ENCODE measurements around the gene PRICKLE4. TPM values are rescaled to one million over a fixed set of nuclear protein-coding genes. Genes with fewer than 3 reads are reported as not detected.

The PRICKLE4 gene
- total RNA-seq, 4 donors from 2014 or later, result 2.1 to 5.8 (median 4.1) TPM

GRCh38 chr6:41779336-41779735, 1.2 kb upstream of the PRICKLE4 start:
- H3K27ac ChIP-seq (replicated peaks in 1 of 4), result peak overlapping the region; percentile 44 to 90 (median 84)

GRCh38 chr6:41779788-41780550, 613 bp upstream of the PRICKLE4 start, which contains the start of gene FRS3:
TSS of gene FRS3 (minus strand) at chr6:41779900. CDS start at chr6:41776987, 2,913 bp downstream.
- Histone ChIP-seq H3K9me3 (no peaks in the 10 kb centered on the region), H3K4me3 (peak within 1 kb of the TSS; percentile 71 to 88 (median 78)), H3K27me3 (no peaks in the 10 kb centered on the region), H3K36me3 (peaks cover 5 to 36% (median 23%) of the 10 kb centered on the region in 4 donors), H3K4me1 (peaks cover 33 to 66% (median 49%) of the 10 kb centered on the region in 4 donors), H3K27ac (replicated peaks in 1 of 4) (peak within 1 kb of the TSS; percentile 83 to 90 (median 88))
- under 1% methylated on average over 43 of the region's 73 CpGs for WGBS
- DNase-seq (ENCODE audit: extremely low spot score), result peak; percentile 99
- TF ChIP-seq EP300 (IDR thresholded peaks at IDR 0.05) (no peak), POLR2AphosphoS5 (IDR thresholded peaks at IDR 0.05) (peak; percentile 47 to 85), CTCF (IDR thresholded peaks at IDR 0.05) (peak; percentile 92 to 97 (median 93)), POLR2A (IDR thresholded peaks at IDR 0.05; ENCODE audit: low read depth) (no peak)
- intact Hi-C loops (cut with DNase I), result loop anchor here (5.0 to 10.0 kb wide), 4 partner anchors 43 to 785 kb away; partner anchors contain the start of genes TFEB and UBR2

More at GRCh38 chr6:41779336-41779735, 1.2 kb upstream of the PRICKLE4 start:
- H3K36me3 ChIP-seq, result peaks cover 10 to 36% (median 29%) of the 10 kb centered on the region in 4 donors
- peak overlapping the region; percentile 71 to 88 (median 78) for H3K4me3 ChIP-seq
- TF ChIP-seq POLR2A (IDR thresholded peaks at IDR 0.05; ENCODE audit: low read depth) (no peak), POLR2AphosphoS5 (IDR thresholded peaks at IDR 0.05) (no peak), EP300 (IDR thresholded peaks at IDR 0.05) (no peak), CTCF (IDR thresholded peaks at IDR 0.05) (no peak)
- no peaks in the 10 kb centered on the region for H3K27me3 ChIP-seq
- H3K9me3 ChIP-seq, result no peaks in the 10 kb centered on the region
- intact Hi-C loops (cut with DNase I), result loop anchor here (5.0 to 10.0 kb wide), 2 partner anchors 42 to 75 kb away; partner anchors contain the start of gene TFEB
- peaks cover 29 to 60% (median 42%) of the 10 kb centered on the region in 4 donors for H3K4me1 ChIP-seq
- WGBS, result 6% methylated on average over 10 of the region's 16 CpGs
- DNase-seq (ENCODE audit: extremely low spot score), result no peak

GRCh38 chr6:41781366-41781730, 766 bp downstream of the PRICKLE4 start:
- WGBS, result 13% methylated on average over 3 of the region's 3 CpGs
- Histone ChIP-seq H3K9me3 (no peaks in the 10 kb centered on the region), H3K36me3 (peaks cover 0 to 32% (median 9%) of the 10 kb centered on the region in 4 donors), H3K4me3 (peak overlapping the region; percentile 71 to 88 (median 78)), H3K27ac (replicated peaks in 1 of 4) (peak overlapping the region; percentile 83 to 90 (median 88)), H3K27me3 (no peaks in the 10 kb centered on the region), H3K4me1 (peaks cover 47 to 80% (median 62%) of the 10 kb centered on the region in 4 donors)
- intact Hi-C loops (cut with DNase I), result loop anchor here (5.0 to 10.0 kb wide), 2 partner anchors 261 to 783 kb away; partner anchors contain the start of gene UBR2
- TF ChIP-seq CTCF (IDR thresholded peaks at IDR 0.05) (no peak), POLR2AphosphoS5 (IDR thresholded peaks at IDR 0.05) (no peak), POLR2A (IDR thresholded peaks at IDR 0.05; ENCODE audit: low read depth) (no peak), EP300 (IDR thresholded peaks at IDR 0.05) (no peak)
- no peak for DNase-seq (ENCODE audit: extremely low spot score)

- WGBS, result 78% methylated on average over 5 of the region's 6 CpGs
- no peak for DNase-seq (ENCODE audit: extremely low spot score)
Measured at GRCh38 chr6:41783106-41783780, 2.7 kb downstream of the PRICKLE4 start.

More at GRCh38 chr6:41783106-41783780, 2.7 kb downstream of the PRICKLE4 start:
- H3K4me3 ChIP-seq, result no peak overlapping the region
- no peaks in the 10 kb centered on the region for H3K9me3 ChIP-seq
- intact Hi-C loops (cut with DNase I), result loop anchor here (5.0 to 10.0 kb wide), 2 partner anchors 259 to 782 kb away; partner anchors contain the start of gene UBR2
- TF ChIP-seq POLR2AphosphoS5 (IDR thresholded peaks at IDR 0.05), result no peak
- TF ChIP-seq EP300 (IDR thresholded peaks at IDR 0.05), result no peak
- no peak for TF ChIP-seq CTCF (IDR thresholded peaks at IDR 0.05)
- no peak for TF ChIP-seq POLR2A (IDR thresholded peaks at IDR 0.05; ENCODE audit: low read depth)
- H3K4me1 ChIP-seq, result peaks cover 47 to 86% (median 65%) of the 10 kb centered on the region in 4 donors
- no peaks in the 10 kb centered on the region for H3K27me3 ChIP-seq
- H3K27ac ChIP-seq (replicated peaks in 1 of 4), result peak overlapping the region in 1 of 4 donors; percentile 0
- peaks cover 0 to 27% (median 0%) of the 10 kb centered on the region in 4 donors for H3K36me3 ChIP-seq
